Measurements from ENCODE around the gene TSC22D3.
A peak's percentile ranks its signal among the peaks of the same experiment; 100 is the strongest.

The TSC22D3 gene

GRCh38 chrX:107731831-107732502, 43.6 kb downstream of the TSC22D3 start:
- TF ChIP-seq CTCF (conservative IDR thresholded peaks at IDR 0.05; ENCODE audit: low read depth, low read length): no peak
- peak; percentile 81 for DNase-seq (ENCODE audit: low read depth)

DNA sequence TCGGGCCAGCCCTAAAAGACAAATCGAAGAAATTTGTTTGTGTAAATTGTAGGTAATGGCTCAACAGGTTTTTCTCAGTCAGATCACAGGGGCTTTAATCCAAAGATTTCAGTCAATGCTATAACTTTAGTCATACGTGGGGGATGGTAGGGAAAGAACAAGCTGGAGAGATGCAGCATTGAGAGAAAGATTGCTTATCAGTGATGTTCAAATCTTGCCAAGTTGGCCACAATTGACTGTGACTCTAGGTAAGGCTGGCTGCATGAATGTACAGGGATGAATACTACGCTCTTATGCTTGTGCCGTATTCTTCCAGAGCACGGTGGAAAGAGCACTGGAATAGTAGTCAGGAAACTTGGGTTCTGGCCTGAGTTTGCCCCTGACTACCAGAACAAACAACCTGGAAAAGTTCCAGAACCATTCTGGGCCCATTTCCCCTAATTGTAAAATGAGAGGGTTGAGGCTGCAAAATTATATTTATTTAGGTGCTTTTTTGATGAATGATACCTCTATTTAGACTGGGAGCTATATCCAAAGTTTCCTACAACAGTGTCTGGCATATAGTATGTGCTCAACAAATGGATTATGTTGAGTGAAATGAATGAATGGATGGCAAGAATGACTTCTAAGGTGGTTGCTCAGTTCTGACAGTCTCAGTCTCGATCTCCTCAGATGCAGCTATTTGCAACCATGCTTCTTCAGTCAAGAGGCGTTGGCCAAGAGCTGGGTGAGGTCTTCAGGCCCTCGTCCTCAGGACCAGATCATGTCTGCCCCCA, 44.4 kb downstream of the TSC22D3 start:
- no peak for TF ChIP-seq CTCF (conservative IDR thresholded peaks at IDR 0.05; ENCODE audit: low read depth, low read length)
- H3K4me3 ChIP-seq (ENCODE audit: low read depth, low read length): no peak overlapping the region
- no peak for DNase-seq (ENCODE audit: low read depth)

More at GRCh38 chrX:107731831-107732502, 43.6 kb downstream of the TSC22D3 start:
- no peak overlapping the region for H3K4me3 ChIP-seq (ENCODE audit: low read depth, low read length)

DNA sequence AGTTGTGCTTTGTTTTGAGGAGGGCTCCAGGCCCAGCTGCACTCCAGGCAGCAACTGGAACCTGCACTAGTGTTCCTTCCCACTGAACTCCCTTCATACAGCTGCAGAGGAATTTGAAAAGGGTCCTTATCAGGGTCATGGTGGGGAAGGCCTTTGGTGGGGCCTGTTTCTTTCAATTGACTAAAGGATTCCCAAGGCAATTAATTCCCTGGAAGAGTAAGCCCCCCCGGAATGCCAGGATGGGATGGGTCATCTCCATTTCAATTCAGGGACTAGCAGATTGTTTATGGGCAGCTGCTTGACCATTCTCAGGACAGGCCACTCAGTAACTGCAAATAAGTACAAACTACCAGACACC, 45.3 kb downstream of the TSC22D3 start:
- no peak for DNase-seq (ENCODE audit: low read depth)
- TF ChIP-seq CTCF (conservative IDR thresholded peaks at IDR 0.05; ENCODE audit: low read depth, low read length): no peak
- H3K4me3 ChIP-seq (ENCODE audit: low read depth, low read length): no peak overlapping the region

DNA sequence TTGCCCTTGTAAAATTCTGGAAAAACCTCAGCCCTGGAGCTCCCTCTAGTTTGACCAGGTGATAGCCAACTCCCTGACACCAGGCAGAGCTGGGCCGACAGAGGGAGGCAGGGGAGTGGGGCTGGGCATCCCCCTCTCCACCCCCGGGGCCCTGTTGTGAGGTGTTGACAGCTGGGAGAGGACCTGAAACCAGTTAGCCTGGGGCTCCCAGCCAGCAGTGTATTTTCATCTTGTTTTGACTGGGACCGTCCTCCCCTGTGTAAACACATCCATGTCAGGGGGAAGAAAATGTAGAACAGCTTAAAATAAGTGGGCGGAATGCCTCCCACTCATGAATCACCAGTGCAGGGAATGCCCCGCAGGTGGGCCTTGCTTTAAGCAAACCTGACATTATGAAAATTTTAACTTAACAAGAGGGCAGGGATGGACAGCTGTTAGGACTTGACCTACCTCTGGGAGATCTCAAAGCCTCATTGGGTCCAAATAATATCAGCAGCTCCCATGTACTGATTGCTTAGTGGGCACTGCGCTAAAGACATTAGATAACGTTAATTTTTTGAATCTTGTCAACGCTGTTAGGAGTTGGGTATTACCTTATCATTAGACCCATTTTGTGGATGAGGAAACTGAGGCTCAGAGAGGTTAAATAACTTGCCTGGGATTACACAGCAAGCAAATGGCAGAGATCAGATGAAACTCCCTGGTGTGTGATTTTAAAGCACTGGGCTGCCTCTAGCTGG, 45.9 kb downstream of the TSC22D3 start:
- H3K4me3 ChIP-seq (ENCODE audit: low read depth, low read length): no peak overlapping the region
- DNase-seq (ENCODE audit: low read depth): peak; percentile 59
- TF ChIP-seq CTCF (conservative IDR thresholded peaks at IDR 0.05; ENCODE audit: low read depth, low read length): peak; percentile 26

DNA sequence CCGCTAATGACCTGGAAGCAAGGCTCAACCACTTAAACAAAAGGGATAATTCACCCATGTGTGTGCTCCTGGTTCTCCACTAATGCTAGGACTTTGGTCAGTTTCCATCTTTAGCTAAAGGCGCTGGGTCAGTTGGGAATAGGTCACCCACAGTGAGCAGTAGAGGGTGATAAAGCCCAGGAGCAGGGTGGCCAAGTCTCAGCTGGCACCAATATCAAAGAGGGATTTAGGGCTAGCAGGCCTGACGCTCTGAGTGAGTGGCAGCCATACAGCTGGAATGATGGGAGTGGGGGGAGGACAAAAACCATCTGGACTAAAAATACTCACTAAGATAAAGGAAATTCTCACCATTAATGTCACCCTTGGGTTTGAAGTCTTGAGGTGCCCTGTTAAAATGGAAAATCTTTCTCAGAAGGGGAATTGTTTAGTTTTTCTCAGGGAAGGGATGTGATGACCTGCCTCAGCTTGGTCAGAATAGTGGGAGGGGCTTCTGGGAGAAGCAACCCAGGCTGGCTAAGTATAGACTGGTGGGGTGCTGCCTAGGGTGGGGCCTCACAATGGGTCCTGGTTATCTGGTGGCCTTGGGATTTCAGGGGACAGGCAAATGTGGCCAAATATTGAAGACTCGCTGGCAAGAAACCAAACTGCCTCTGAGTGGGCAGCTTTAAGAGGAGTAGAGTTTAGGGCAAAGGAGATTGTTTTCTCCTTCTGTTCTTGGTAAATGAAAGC, 47.1 kb downstream of the TSC22D3 start:
- TF ChIP-seq CTCF (conservative IDR thresholded peaks at IDR 0.05; ENCODE audit: low read depth, low read length): no peak
- no peak for DNase-seq (ENCODE audit: low read depth)
- H3K4me3 ChIP-seq (ENCODE audit: low read depth, low read length): no peak overlapping the region

DNA sequence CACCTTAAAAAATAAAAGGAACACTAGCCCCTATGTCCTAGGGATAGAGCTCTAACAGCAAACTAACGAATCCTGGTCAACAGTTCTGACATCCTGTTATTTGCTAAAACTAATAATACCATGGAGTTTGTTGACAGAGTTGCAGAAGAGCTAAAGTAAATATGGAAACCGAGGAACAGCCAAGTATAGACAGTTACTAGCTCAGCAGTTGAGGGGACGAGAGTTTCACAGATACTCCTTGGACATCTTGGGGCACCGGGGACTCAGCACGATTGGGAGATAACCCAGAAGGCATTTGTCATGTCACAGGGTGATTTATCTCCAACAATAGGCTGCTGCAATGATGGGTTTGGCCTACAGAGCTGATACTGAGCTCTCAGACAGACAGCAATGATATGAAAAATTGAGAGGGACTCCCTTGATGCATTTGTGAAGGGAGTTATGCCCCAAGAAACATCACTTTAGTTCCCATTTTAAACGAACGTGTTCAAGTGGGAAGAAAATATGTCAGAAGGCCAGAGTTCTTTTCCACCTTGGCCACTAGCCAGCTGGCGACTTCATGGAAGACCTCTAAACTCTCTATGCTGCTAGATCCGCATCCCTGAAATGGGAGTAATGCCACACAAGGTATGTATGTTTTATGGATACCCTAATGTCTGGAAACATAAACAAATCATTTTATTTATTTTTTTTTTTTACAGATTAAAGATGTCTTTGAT, 48.6 kb downstream of the TSC22D3 start:
- no peak for TF ChIP-seq CTCF (conservative IDR thresholded peaks at IDR 0.05; ENCODE audit: low read depth, low read length)
- H3K4me3 ChIP-seq (ENCODE audit: low read depth, low read length): no peak overlapping the region
- DNase-seq (ENCODE audit: low read depth): no peak

All from choroid plexus epithelial cell (primary cell).